Measurements from ENCODE around the gene SH3GL3. TPM values are rescaled to one million over a fixed set of nuclear protein-coding genes. Genes with fewer than 3 reads are reported as not detected.

The SH3GL3 gene
- total RNA-seq, 1 donor from 2014 or later: 186 TPM

- DNase-seq: no peak
These were observed 62.9 kb downstream of the SH3GL3 start for GRCh38 chr15:83510001-83510400.

DNA sequence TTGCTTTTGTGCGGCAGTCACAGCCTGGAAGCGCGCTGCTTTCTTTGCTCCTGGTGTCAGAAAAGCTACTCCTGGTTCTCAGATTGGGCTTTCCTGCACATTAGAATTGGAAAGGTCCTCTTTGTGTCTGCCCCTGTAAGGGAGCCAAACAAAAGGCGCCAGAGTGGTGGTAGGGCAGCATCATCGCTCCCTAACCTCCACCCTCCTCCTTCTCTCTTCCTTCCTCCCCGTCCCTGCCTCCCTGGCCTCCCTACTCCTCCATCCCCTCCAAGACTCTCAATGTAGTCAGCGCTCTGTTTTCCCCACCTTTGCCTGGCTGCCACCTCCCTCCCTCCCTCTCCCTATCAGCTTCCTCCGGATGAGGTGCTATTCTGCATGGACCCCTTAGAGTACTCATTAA is 65.3 kb downstream of the SH3GL3 start:
- DNase-seq: no peak

GRCh38 chr15:83514584-83514983 is 67.4 kb downstream of the SH3GL3 start:
- DNase-seq: no peak

- no peak for DNase-seq
These were observed 68.0 kb downstream of the SH3GL3 start for GRCh38 chr15:83515164-83515563.

DNA sequence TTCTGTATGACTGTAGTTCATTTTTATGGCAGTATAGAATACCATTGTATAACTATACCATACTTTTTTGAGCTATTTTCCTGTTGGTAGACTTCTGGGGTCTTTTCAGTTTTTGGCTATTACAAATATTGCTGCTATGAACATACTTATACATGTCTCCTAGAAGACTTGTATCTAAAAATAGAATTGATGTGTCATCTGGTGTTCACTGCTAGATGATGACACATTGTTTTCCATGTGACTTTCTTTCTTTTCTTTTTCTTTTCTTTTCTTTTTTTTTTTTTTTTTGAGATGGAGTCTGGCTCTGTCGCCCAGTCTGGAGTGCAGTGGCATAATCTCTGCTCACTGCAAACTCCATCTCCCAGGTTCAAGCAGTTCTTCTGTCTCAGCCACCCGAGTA is 69.8 kb downstream of the SH3GL3 start:
- no peak for DNase-seq

DNA sequence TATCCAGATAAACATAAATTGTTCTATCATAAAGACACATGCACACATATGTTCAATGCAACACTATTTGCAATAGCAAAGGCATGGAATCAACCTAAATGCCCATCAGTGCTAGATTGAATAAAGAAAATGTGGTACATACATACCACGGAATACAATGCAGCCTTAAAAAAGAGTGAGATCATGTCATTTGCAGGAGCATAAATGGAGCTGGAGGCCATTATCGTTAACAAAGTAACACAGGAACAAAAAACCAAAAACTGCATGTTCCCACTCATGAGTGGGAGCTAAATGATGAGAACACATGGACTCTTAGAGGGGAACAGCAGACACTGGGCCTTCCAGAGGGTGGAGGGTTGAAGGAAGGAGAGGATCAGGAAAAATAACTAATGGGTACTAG is 79.2 kb downstream of the SH3GL3 start:
- no peak for DNase-seq

GRCh38 chr15:83533410-83533962 is 86.3 kb downstream of the SH3GL3 start:
- no peak for DNase-seq

DNA sequence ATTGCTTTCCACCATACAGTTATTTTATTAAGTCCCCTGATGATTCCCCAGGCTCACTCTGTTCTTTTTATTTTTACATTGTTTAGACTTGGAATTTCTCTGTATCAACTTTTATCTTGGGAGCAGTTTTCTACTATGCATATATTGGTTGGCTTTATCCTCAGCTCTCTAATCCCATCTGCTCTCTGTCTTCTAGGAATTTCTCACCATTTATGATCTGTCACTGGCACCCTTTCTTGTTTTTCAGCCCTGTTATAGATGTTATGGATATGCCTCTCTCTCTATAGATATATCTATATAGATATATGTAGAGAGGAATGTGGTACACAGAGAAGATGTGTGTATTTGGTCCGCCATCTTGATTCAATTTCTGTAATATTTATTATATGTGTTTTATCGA is 90.5 kb downstream of the SH3GL3 start:
- no peak for DNase-seq

GRCh38 chr15:83538682-83539081 is 91.5 kb downstream of the SH3GL3 start:
- no peak for DNase-seq

DNA sequence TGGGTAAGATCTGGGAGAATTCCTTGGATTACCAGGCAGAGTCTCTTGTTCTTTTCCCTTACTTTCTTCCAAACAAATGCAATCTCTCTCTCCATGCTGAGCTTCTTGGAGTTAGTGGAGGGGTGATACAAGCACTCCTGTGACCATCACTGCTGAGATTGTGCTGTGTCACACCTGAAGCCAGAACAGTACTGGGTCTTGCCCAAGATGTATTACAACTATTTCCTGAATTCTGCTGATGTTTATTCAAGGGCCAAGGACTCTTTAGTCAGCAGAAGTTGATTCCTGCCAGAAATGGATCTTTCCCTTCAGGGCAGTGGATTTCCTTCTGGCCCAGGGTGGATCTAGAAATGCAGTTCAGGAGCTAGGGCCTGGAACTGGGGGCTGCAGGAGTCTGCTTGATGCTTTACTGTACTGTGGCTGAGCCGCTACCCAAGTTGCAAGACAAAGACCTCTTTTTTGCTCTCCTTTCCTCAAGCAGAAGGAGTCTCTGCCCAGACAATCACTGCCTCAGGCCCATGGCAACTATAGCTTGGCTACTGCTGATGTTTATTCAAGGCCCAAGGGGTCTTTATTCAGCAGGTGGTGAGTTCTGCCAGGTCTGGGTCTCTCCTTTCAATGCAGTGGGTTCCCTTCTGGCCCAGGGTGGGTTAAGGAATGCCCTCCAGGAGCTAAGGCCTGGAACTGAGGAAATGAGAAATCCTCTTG is 98.8 kb downstream of the SH3GL3 start:
- no peak for DNase-seq

- no peak for DNase-seq
These were observed 99.4 kb downstream of the SH3GL3 start for GRCh38 chr15:83546512-83546888.

GRCh38 chr15:83547168-83547567 is 100.0 kb downstream of the SH3GL3 start:
- DNase-seq: no peak

DNA sequence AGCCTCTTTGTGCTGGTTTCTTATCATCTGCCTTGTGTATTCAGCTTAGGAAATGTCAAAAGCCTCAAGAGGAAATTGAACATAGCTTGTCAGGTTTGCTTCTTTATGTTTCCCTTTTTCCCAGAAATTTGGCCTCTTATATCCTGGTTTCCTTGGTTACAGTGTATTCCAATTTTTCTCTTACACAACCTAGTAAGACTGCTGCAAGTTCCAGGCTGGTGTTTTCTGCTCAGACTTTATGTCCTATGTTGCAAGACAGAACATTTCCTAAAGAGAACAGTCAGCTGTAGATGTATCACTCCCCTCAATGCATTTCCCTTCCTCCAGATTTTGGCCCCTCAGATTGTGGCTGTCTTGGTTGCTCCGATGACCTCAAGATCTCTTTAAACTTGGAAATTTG is 102.5 kb downstream of the SH3GL3 start:
- no peak for DNase-seq

DNA sequence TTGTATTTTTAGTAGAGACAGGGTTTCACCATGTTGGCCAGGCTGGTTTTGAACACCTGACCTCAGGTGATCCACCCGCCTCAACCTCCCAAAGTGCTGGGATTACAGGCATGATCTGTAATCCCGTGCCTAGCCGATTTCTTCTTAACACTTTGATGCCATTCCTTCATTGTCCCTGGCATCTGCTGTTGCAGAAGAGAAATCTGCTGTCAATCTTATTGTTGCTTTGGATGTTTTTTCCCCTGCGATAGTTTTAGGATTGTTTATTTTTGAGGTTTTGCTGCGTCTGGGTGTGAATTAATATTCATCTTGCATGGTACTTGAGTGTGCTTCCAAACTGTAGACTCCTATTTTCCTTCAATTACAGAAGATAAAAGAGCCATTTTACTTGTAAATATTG is 107.4 kb downstream of the SH3GL3 start:
- no peak for DNase-seq

DNA sequence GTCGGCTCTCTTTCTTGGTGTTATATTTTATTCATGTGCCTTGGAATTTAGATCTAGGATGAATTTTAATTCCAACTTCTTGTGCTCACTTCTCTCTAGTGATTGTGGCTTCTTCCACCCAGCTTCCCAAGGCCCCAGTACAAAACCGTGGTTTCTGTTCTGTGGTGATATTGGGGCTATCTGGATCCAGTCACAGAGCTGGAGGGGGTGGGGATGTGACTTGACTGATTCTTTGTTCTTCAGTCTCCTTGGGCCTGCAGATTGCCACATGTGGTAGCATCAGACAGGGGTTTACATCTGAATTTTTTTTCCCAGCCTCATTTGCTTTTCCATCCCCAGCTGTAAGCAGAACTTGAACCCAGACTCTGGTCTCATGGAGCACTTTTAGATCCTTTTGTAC is 108.2 kb downstream of the SH3GL3 start:
- no peak for DNase-seq

- DNase-seq: no peak
These were observed 108.9 kb downstream of the SH3GL3 start for GRCh38 chr15:83556068-83556467.

DNA sequence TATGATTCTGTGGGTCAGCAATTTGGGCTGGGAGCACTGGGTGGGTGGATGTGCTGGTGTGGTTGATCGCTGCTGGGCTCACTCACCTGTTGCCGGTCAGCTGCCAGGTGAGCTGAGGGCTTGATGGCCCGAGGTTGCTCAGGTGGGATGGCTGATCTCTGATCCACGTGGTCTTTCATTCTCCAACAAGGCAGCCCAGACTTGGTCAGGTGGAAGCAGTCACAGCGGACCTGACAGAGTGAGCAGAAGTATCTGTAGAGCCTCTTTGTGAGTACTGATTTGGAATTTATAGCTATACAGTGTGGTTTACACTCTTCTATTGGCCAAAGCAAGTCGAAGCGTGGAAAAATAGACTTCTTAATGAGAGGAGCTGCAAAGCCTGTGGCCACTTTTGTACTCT is 109.6 kb downstream of the SH3GL3 start:
- DNase-seq: no peak

DNA sequence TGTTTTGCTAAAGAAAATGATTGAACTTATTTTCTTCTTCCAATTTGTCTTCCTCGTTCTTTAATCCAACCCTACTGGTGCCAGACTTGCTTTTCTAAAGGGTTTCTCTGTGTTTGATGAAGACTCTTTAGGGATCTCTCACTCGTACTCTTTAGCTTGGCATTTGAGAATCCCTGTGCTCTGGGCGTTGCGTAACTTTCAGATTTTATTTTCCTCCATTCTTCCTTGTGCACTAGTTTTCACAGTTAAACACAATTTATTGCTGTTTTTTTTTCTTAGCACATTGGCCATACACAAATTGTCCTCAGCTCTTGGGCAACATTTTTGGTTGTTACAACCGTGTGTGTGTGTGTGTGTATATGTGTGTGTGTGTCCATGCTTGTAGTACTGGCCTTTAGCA is 111.0 kb downstream of the SH3GL3 start:
- DNase-seq: no peak

- DNase-seq: peak; percentile 68
These were observed 112.3 kb downstream of the SH3GL3 start for GRCh38 chr15:83559310-83559966.

- DNase-seq: no peak
These were observed 114.5 kb downstream of the SH3GL3 start for GRCh38 chr15:83561661-83562060.

DNA sequence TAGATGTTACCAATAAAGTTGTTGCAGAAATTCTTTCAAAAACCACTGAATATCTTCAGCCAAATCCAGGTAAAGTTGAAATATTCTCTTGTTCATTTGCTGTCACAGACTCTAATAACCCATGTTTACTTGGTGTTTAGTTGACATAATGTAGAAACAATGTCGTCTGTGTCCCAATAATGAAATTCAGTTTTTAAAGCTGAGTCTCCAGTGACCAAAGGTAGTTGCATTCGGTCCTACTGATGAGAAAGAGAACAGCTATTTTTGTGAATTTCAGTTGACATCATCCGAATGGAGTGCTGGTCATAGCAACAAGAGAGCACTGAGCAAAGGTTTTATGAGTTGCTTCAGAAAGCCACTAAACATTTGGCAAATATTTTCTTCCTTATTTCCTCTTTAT is 118.0 kb downstream of the SH3GL3 start:
- DNase-seq: no peak

DNA sequence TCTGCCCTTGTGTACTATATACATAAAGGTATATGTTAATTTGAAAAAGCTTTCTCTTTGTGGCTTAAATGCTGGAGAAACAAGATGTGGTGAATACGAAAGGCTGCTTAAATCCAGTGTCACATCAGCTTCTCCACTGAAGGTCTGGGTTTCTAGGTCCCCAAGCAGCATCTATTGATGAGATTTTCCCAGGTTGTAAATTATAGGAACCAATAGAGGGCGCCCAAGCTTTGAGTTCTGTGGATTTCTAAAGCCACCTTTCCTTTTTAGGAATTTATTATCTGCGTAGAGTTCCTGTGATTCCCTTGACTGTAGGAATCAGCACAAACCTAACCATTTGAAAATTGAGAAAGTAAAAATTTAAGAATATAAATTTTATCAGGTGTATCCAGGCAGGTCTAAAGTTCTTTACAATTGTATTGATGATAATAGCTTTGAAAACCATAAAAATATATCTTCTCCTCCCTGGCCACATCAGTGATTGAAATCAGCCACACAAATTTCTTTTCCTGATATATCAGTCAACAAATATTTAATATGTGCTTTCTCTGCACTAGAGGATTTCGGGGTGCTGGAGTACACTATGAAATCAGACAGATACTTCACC is 118.5 kb downstream of the SH3GL3 start:
- DNase-seq: no peak

- DNase-seq: no peak
These were observed 120.2 kb downstream of the SH3GL3 start for GRCh38 chr15:83567318-83567717.

- no peak for DNase-seq
These were observed 122.2 kb downstream of the SH3GL3 start for GRCh38 chr15:83569341-83569740.
